MM.1S (cell line): Measurements from ENCODE around the gene PRKCA.
A peak's percentile ranks its signal among the peaks of the same experiment; 100 is the strongest.

Source experiments
- DNase-seq: peaks from one replicate; pipeline ENCODE4 v3.0.0-alpha.2; 2015
- H2AFZ ChIP-seq: fragments of 300-600 bp; sonication (generic); 2 replicates; pipeline ENCODE4 v1.6.0; 2016; ENCODE audit warnings: antibody characterized with exemption, low read length
- H3F3A ChIP-seq: fragments of 300-600 bp; sonication (generic); 2 replicates; pipeline ENCODE4 v1.6.1; 2016; ENCODE audit warnings: mild to moderate bottlenecking, antibody characterized with exemption, low read length, moderate library complexity, mixed read lengths; ENCODE audit not compliant: insufficient read depth
- H3K27ac ChIP-seq: fragments of 300-600 bp; sonication (generic); 2 replicates; pipeline ENCODE4 v1.5.1; 2016; ENCODE audit warnings: mild to moderate bottlenecking, low read length
- H3K27me3 ChIP-seq: fragments of 300-600 bp; sonication (generic); replicated peaks from 2 replicates; pipeline ENCODE4 v1.6.0; 2016; ENCODE audit warnings: low read length; ENCODE audit not compliant: insufficient read depth
- H3K36me3 ChIP-seq: fragments of 300-600 bp; sonication (generic); replicated peaks from 2 replicates; pipeline ENCODE4 v1.6.1; 2016; ENCODE audit warnings: mild to moderate bottlenecking, low read length, mixed read lengths; ENCODE audit not compliant: insufficient read depth
- H3K4me1 ChIP-seq: fragments of 300-600 bp; sonication (generic); 2 replicates; pipeline ENCODE4 v1.6.1; 2016; ENCODE audit warnings: low read length, mixed read lengths
- H3K4me2 ChIP-seq: fragments of 300-600 bp; sonication (generic); 2 replicates; pipeline ENCODE4 v1.6.0; 2016; ENCODE audit warnings: low read depth, low read length
- H3K4me3 ChIP-seq: fragments of 300-600 bp; sonication (generic); 2 replicates; pipeline ENCODE4 v1.5.1; 2016; ENCODE audit warnings: low read length, mixed read lengths
- H3K79me2 ChIP-seq: fragments of 300-600 bp; sonication (generic); 2 replicates; pipeline ENCODE4 v1.6.1; 2016; ENCODE audit warnings: mixed run types, low read length, mixed read lengths
- H3K9ac ChIP-seq: fragments of 300-600 bp; sonication (generic); 2 replicates; pipeline ENCODE4 v1.6.1; 2016; ENCODE audit warnings: low read length, mixed read lengths
- H3K9me2 ChIP-seq: fragments of 300-600 bp; sonication (generic); replicated peaks from 2 replicates; pipeline ENCODE4 v1.6.1; 2016; ENCODE audit warnings: mild to moderate bottlenecking, low read length, mixed read lengths; ENCODE audit not compliant: insufficient read depth
- H3K9me3 ChIP-seq: fragments of 300-600 bp; sonication (generic); replicated peaks from 2 replicates; pipeline ENCODE4 v1.6.1; 2016; ENCODE audit warnings: mild to moderate bottlenecking, low read length, mixed read lengths; ENCODE audit not compliant: insufficient read depth
- H4K20me1 ChIP-seq: fragments of 300-600 bp; sonication (generic); 2 replicates; pipeline ENCODE4 v1.6.1; 2016; ENCODE audit warnings: mild to moderate bottlenecking, low read length, moderate library complexity, mixed read lengths; ENCODE audit not compliant: insufficient read depth
- EZH2 ChIP-seq: fragments of 300-600 bp; sonication (generic); optimal IDR thresholded peaks from 2 replicates; pipeline ENCODE3; 2017; ENCODE audit warnings: low read depth, mild to moderate bottlenecking, antibody characterized with exemption, low read length, mixed read lengths
- EZH2phosphoT487 ChIP-seq: fragments of 300-600 bp; sonication (generic); IDR thresholded peaks from 2 replicates; pipeline ENCODE4 v1.6.1; 2018; ENCODE audit warnings: antibody characterized with exemption, low read length
- TF ChIP-seq, protein P1 (sequence below): fragments of 300-600 bp; sonication (generic); IDR thresholded peaks from 2 replicates; pipeline ENCODE4 v1.5.1; 2016; ENCODE audit warnings: antibody characterized with exemption, low read length, mixed read lengths

PRKCA gene

GRCh38 chr17:66446419-66446818 lies 144.0 kb downstream of the PRKCA start:
- Histone ChIP-seq H4K20me1 (no peaks in the 10 kb centered on the region), H3F3A (peaks cover 11% of the 10 kb centered on the region), H3K9me3 (no peaks in the 10 kb centered on the region), H2AFZ (no peak overlapping the region), H3K79me2 (peaks cover 34% of the 10 kb centered on the region), H3K27ac (no peak overlapping the region; the same call in 1 of the 2 replicates), H3K4me3 (no peak overlapping the region), H3K36me3 (no peaks in the 10 kb centered on the region), H3K4me2 (peak overlapping the region; percentile 33; the same call in 1 of the 2 replicates), H3K9me2 (no peaks in the 10 kb centered on the region), H3K4me1 (peaks cover 36% of the 10 kb centered on the region), H3K9ac (no peak overlapping the region), H3K27me3 (no peaks in the 10 kb centered on the region)
- TF ChIP-seq EZH2 (no peak), EZH2phosphoT487 (no peak)
- TF ChIP-seq, protein P1, sequence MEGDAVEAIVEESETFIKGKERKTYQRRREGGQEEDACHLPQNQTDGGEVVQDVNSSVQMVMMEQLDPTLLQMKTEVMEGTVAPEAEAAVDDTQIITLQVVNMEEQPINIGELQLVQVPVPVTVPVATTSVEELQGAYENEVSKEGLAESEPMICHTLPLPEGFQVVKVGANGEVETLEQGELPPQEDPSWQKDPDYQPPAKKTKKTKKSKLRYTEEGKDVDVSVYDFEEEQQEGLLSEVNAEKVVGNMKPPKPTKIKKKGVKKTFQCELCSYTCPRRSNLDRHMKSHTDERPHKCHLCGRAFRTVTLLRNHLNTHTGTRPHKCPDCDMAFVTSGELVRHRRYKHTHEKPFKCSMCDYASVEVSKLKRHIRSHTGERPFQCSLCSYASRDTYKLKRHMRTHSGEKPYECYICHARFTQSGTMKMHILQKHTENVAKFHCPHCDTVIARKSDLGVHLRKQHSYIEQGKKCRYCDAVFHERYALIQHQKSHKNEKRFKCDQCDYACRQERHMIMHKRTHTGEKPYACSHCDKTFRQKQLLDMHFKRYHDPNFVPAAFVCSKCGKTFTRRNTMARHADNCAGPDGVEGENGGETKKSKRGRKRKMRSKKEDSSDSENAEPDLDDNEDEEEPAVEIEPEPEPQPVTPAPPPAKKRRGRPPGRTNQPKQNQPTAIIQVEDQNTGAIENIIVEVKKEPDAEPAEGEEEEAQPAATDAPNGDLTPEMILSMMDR, result no peak
- DNase-seq, result no peak

GRCh38 chr17:66447159-66447558 lies 144.7 kb downstream of the PRKCA start:
- Histone ChIP-seq H3K27me3 (no peaks in the 10 kb centered on the region), H2AFZ (no peak overlapping the region), H4K20me1 (no peaks in the 10 kb centered on the region), H3K36me3 (no peaks in the 10 kb centered on the region), H3K4me1 (peaks cover 30% of the 10 kb centered on the region), H3K4me3 (no peak overlapping the region), H3K9ac (no peak overlapping the region), H3K9me3 (no peaks in the 10 kb centered on the region), H3K79me2 (peaks cover 41% of the 10 kb centered on the region), H3K4me2 (no peak overlapping the region), H3K27ac (no peak overlapping the region), H3F3A (peaks cover 4% of the 10 kb centered on the region; the same call in 1 of the 2 replicates), H3K9me2 (no peaks in the 10 kb centered on the region)
- DNase-seq, result no peak
- TF ChIP-seq EZH2, result no peak
- TF ChIP-seq EZH2phosphoT487, result no peak
- TF ChIP-seq, protein P1, result no peak

DNA sequence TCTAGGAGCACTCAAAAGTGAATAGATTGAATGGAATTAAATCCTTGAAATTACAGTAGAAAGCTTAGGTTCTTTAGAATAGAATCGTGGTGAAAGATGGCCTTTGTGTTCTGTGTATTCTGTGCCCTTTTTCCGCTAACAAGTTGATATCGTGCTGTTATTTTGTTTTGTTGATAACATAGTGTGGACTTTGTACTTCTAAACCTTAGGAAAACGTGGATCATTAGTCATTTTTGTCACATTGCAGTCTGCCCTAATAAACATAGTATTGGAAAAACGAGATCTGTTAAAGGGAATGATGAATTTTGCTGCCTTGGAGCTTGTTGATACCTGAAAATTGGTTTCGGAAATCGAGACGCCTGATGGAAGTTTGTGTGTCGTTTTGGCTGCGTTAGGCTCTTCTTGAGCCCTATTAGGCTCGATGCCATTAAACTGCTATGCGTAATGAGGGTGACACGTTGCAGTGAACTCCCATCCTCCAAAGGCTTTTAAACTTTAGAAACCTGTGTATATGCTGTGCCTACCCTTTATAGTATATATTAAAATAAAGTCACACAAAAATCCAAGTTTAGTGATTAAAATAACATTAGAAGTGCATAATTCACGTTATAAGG lies 145.7 kb downstream of the PRKCA start:
- TF ChIP-seq EZH2phosphoT487 (no peak), EZH2 (no peak)
- TF ChIP-seq, protein P1, result no peak
- Histone ChIP-seq H3K27ac (no peak overlapping the region), H3K36me3 (no peaks in the 10 kb centered on the region), H3K9me2 (no peaks in the 10 kb centered on the region), H3K4me2 (no peak overlapping the region), H3K4me1 (peaks cover 20% of the 10 kb centered on the region), H3K79me2 (peaks cover 37% of the 10 kb centered on the region), H4K20me1 (no peaks in the 10 kb centered on the region), H3K4me3 (no peak overlapping the region), H3F3A (no peaks in the 10 kb centered on the region), H3K27me3 (no peaks in the 10 kb centered on the region), H2AFZ (no peak overlapping the region), H3K9ac (no peak overlapping the region), H3K9me3 (no peaks in the 10 kb centered on the region)
- DNase-seq, result no peak
